H1 (cell line): ENCODE data around the gene ZGLP1. TPM values are rescaled to one million over a fixed set of nuclear protein-coding genes. Genes with fewer than 3 reads are reported as not detected.

Experiments
- CTCF ChIP-seq, 3 experiments: IDR thresholded peaks; 1 replicate in 2 of 3; 2 replicates in 1 of 3; pipeline versions ENCODE4 v1.5.1 to v1.6.1; 2011; ENCODE audit warnings: low read length in 3 of 3, mild to moderate bottlenecking in 3 of 3, inconsistent platforms in 2 of 3, low read depth in 1 of 3, moderate library complexity in 1 of 3; ENCODE audit not compliant: insufficient read depth in 1 of 3; ENCODE audit errors: control extremely low read depth in 1 of 3
- SP2 ChIP-seq: IDR thresholded peaks from 2 replicates; pipeline ENCODE4 v1.6.1; 2012; ENCODE audit warnings: mild to moderate bottlenecking, low read length, inconsistent platforms
- TAF1 ChIP-seq: IDR thresholded peaks from 2 replicates; pipeline ENCODE4 v1.6.1; 2011; ENCODE audit warnings: mild to moderate bottlenecking, low read depth, low read length
- polyA plus RNA-seq, 7 experiments: library from polyadenylated mRNA; depleted of rRNA in 3 of 7; stranded (reverse) in 5 of 7; unstranded in 2 of 7; fragments of >200 nt in 5 of 7; fragments of 200-250 nt in 2 of 7; gene quantifications; 1 replicate in 5 of 7; 2 replicates in 1 of 7; 4 replicates in 1 of 7; pipeline versions ENCODE4 v1.2.1 to v1.2.3, GENCODE V29; 2011 to 2013; ENCODE audit warnings: missing spikeins in 2 of 7, mixed read lengths in 2 of 7
- total RNA-seq: library from RNA; stranded (reverse); fragmentation: NEBNext Ultra II Directional; extraction: Animal tissue kit (Norgen Biotek cat#: 25700); gene quantifications from 2 replicates; pipeline ENCODE4 v1.2.1, GENCODE V29; 2021
- TF ChIP-seq, protein P1 (sequence below): fragments of 300-600 bp; sonication (generic); IDR thresholded peaks from 2 replicates; pipeline ENCODE4 v1.7.1; 2012; ENCODE audit warnings: low read length, moderate library complexity, mild to moderate bottlenecking, inconsistent platforms; ENCODE audit not compliant: insufficient replicate concordance
- TF ChIP-seq, protein P2 (sequence below): IDR thresholded peaks from 2 replicates; pipeline ENCODE4 v1.6.1; 2012; ENCODE audit warnings: low read length, inconsistent platforms

Gene ZGLP1
- total and polyA plus RNA-seq, 2 of the 8 experiments (the other 6 are each of a cell fraction or from before 2014, with no cell fraction given): 4.2 to 5.1 TPM

GRCh38 chr19:10315335-10316214, 6.0 kb upstream of the ZGLP1 start, which contains the start of gene FDX2 (continued):
- TF ChIP-seq, protein P1, sequence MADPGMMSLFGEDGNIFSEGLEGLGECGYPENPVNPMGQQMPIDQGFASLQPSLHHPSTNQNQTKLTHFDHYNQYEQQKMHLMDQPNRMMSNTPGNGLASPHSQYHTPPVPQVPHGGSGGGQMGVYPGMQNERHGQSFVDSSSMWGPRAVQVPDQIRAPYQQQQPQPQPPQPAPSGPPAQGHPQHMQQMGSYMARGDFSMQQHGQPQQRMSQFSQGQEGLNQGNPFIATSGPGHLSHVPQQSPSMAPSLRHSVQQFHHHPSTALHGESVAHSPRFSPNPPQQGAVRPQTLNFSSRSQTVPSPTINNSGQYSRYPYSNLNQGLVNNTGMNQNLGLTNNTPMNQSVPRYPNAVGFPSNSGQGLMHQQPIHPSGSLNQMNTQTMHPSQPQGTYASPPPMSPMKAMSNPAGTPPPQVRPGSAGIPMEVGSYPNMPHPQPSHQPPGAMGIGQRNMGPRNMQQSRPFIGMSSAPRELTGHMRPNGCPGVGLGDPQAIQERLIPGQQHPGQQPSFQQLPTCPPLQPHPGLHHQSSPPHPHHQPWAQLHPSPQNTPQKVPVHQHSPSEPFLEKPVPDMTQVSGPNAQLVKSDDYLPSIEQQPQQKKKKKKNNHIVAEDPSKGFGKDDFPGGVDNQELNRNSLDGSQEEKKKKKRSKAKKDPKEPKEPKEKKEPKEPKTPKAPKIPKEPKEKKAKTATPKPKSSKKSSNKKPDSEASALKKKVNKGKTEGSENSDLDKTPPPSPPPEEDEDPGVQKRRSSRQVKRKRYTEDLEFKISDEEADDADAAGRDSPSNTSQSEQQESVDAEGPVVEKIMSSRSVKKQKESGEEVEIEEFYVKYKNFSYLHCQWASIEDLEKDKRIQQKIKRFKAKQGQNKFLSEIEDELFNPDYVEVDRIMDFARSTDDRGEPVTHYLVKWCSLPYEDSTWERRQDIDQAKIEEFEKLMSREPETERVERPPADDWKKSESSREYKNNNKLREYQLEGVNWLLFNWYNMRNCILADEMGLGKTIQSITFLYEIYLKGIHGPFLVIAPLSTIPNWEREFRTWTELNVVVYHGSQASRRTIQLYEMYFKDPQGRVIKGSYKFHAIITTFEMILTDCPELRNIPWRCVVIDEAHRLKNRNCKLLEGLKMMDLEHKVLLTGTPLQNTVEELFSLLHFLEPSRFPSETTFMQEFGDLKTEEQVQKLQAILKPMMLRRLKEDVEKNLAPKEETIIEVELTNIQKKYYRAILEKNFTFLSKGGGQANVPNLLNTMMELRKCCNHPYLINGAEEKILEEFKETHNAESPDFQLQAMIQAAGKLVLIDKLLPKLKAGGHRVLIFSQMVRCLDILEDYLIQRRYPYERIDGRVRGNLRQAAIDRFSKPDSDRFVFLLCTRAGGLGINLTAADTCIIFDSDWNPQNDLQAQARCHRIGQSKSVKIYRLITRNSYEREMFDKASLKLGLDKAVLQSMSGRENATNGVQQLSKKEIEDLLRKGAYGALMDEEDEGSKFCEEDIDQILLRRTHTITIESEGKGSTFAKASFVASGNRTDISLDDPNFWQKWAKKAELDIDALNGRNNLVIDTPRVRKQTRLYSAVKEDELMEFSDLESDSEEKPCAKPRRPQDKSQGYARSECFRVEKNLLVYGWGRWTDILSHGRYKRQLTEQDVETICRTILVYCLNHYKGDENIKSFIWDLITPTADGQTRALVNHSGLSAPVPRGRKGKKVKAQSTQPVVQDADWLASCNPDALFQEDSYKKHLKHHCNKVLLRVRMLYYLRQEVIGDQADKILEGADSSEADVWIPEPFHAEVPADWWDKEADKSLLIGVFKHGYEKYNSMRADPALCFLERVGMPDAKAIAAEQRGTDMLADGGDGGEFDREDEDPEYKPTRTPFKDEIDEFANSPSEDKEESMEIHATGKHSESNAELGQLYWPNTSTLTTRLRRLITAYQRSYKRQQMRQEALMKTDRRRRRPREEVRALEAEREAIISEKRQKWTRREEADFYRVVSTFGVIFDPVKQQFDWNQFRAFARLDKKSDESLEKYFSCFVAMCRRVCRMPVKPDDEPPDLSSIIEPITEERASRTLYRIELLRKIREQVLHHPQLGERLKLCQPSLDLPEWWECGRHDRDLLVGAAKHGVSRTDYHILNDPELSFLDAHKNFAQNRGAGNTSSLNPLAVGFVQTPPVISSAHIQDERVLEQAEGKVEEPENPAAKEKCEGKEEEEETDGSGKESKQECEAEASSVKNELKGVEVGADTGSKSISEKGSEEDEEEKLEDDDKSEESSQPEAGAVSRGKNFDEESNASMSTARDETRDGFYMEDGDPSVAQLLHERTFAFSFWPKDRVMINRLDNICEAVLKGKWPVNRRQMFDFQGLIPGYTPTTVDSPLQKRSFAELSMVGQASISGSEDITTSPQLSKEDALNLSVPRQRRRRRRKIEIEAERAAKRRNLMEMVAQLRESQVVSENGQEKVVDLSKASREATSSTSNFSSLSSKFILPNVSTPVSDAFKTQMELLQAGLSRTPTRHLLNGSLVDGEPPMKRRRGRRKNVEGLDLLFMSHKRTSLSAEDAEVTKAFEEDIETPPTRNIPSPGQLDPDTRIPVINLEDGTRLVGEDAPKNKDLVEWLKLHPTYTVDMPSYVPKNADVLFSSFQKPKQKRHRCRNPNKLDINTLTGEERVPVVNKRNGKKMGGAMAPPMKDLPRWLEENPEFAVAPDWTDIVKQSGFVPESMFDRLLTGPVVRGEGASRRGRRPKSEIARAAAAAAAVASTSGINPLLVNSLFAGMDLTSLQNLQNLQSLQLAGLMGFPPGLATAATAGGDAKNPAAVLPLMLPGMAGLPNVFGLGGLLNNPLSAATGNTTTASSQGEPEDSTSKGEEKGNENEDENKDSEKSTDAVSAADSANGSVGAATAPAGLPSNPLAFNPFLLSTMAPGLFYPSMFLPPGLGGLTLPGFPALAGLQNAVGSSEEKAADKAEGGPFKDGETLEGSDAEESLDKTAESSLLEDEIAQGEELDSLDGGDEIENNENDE: peak; percentile 96
- no peak for TF ChIP-seq CTCF (IDR thresholded peaks at IDR 0.05; ENCODE audit: control extremely low read depth in 1 of 3, insufficient read depth in 1 of 3, low read depth in 1 of 3, low read length in 3 of 3)
- TF ChIP-seq, protein P2, sequence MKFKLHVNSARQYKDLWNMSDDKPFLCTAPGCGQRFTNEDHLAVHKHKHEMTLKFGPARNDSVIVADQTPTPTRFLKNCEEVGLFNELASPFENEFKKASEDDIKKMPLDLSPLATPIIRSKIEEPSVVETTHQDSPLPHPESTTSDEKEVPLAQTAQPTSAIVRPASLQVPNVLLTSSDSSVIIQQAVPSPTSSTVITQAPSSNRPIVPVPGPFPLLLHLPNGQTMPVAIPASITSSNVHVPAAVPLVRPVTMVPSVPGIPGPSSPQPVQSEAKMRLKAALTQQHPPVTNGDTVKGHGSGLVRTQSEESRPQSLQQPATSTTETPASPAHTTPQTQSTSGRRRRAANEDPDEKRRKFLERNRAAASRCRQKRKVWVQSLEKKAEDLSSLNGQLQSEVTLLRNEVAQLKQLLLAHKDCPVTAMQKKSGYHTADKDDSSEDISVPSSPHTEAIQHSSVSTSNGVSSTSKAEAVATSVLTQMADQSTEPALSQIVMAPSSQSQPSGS: no peak
- no peak for TF ChIP-seq SP2
- peak; percentile 70 for TF ChIP-seq TAF1
